Coronary artery (tissue), 2 donors: Measurements from ENCODE around the gene APBB2.

ENCODE experiments used
- DNase-seq: peaks from one replicate; pipeline ENCODE4 v3.0.0-alpha.2; 2017; ENCODE audit warnings: low spot score
- H3K27ac ChIP-seq, 2 donors: fragments of 200-600 bp; sonication (generic); one replicate each; pipeline ENCODE4 v1.5.1; 2016 to 2019
- H3K4me3 ChIP-seq: fragments of 200-600 bp; sonication (generic); 2 replicates; pipeline ENCODE4 v1.5.1; 2016; ENCODE audit warnings: mild to moderate bottlenecking, moderate library complexity
- CTCF ChIP-seq: fragments of 200-600 bp; sonication (generic); IDR thresholded peaks from one replicate; pipeline ENCODE4 v1.5.1; 2019; ENCODE audit warnings: antibody characterized with exemption

APBB2 gene

GRCh38 chr4:41133454-41134018, 80.8 kb downstream of the APBB2 start:
- H3K4me3 ChIP-seq = no peak overlapping the region
- peak overlapping the region in 1 of 2 donors; percentile 4 for H3K27ac ChIP-seq
- TF ChIP-seq CTCF = no peak
- no peak for DNase-seq

GRCh38 chr4:41132055-41132683, 82.2 kb downstream of the APBB2 start:
- DNase-seq = no peak
- no peak overlapping the region for H3K27ac ChIP-seq
- H3K4me3 ChIP-seq = no peak overlapping the region
- no peak for TF ChIP-seq CTCF

- TF ChIP-seq CTCF = no peak
- Histone ChIP-seq H3K4me3 (no peak overlapping the region), H3K27ac (peak overlapping the region in 1 of 2 donors; percentile 2)
- DNase-seq = no peak
These were observed 84.4 kb downstream of the APBB2 start for GRCh38 chr4:41129936-41130440.

GRCh38 chr4:41129128-41129754, 85.1 kb downstream of the APBB2 start:
- no peak overlapping the region for H3K4me3 ChIP-seq

GRCh38 chr4:41125558-41126311, 88.6 kb downstream of the APBB2 start:
- no peak overlapping the region for H3K4me3 ChIP-seq
- DNase-seq = no peak
- H3K27ac ChIP-seq = no peak overlapping the region
- no peak for TF ChIP-seq CTCF

More at GRCh38 chr4:41129128-41129754, 85.1 kb downstream of the APBB2 start:
- H3K27ac ChIP-seq = no peak overlapping the region
- TF ChIP-seq CTCF = no peak
- DNase-seq = no peak

GRCh38 chr4:41124916-41125548, 89.3 kb downstream of the APBB2 start:
- H3K4me3 ChIP-seq = no peak overlapping the region
- peak overlapping the region in 1 of 2 donors; percentile 42 for H3K27ac ChIP-seq
- no peak for DNase-seq
- no peak for TF ChIP-seq CTCF
